WTC11 (cell line): Measurements from ENCODE around the gene SLC46A2. TPM values are rescaled to one million over a fixed set of nuclear protein-coding genes. Genes with fewer than 3 reads are reported as not detected.

Experiments
- ATAC-seq: fragments of 200-7000 bp; cut with Tn5 transposase; 2 replicates; pipeline ENCODE4 v1.10.0; 2021; ENCODE audit warnings: mild to moderate bottlenecking, moderate library complexity
- CTCF ChIA-PET: fragments of 300-600 bp; sonication (Branson Sonifier 250); formaldehyde crosslinking; loops from one replicate; lab custom pipeline; 2021; ENCODE audit warnings: antibody characterized with exemption; lab: Charles Lee
- POLR2A ChIA-PET: fragments of 350-600 bp; sonication (Branson Sonifier 250); formaldehyde crosslinking; loops from one replicate; lab custom pipeline; 2021; ENCODE audit warnings: antibody characterized with exemption; lab: Charles Lee
- DNase-seq: peaks from one replicate; pipeline ENCODE4 v3.0.0; 2021; ENCODE audit warnings: low spot score
- H3K27ac Mint-ChIP-seq: 2 replicates; pipeline ENCODE4 v1.8.0; 2021; ENCODE audit warnings: mixed read lengths
- H3K27me3 Mint-ChIP-seq: 2 replicates; pipeline ENCODE4 v1.8.0; 2021; ENCODE audit warnings: low read depth, mild to moderate bottlenecking, moderate library complexity, mixed read lengths
- H3K36me3 Mint-ChIP-seq: 2 replicates; pipeline ENCODE4 v1.8.0; 2021; ENCODE audit warnings: mixed read lengths
- H3K4me1 Mint-ChIP-seq: 2 replicates; pipeline ENCODE4 v1.8.0; 2022; ENCODE audit warnings: mixed read lengths
- H3K4me3 Mint-ChIP-seq: 2 replicates; pipeline ENCODE4 v1.8.0; 2021; ENCODE audit warnings: mild to moderate bottlenecking, moderate library complexity, mixed read lengths
- H3K9me3 Mint-ChIP-seq: 2 replicates; pipeline ENCODE4 v1.8.0; 2021; ENCODE audit warnings: mixed read lengths
- ATF1 ChIP-seq: sonication (generic); formaldehyde crosslinking; IDR thresholded peaks from 2 replicates; pipeline ENCODE4 v1.8.1; 2023; ENCODE audit warnings: mild to moderate bottlenecking, moderate library complexity, missing genetic modification reagents
- CREB1 ChIP-seq: sonication (generic); formaldehyde crosslinking; IDR thresholded peaks from 2 replicates; pipeline ENCODE4 v1.8.0; 2023; ENCODE audit warnings: mild to moderate bottlenecking, missing genetic modification reagents
- ELF4 ChIP-seq: sonication (generic); formaldehyde crosslinking; IDR thresholded peaks from 2 replicates; pipeline ENCODE4 v1.8.1; 2022; ENCODE audit warnings: low read depth, mild to moderate bottlenecking, moderate library complexity, missing genetic modification reagents
- ERG ChIP-seq: fragments of 250-450 bp; sonication (Bioruptor Pico); IDR thresholded peaks from 2 replicates; pipeline ENCODE4 v1.8.0; 2021; ENCODE audit warnings: mild to moderate bottlenecking
- JUN ChIP-seq: sonication (generic); formaldehyde crosslinking; IDR thresholded peaks from 2 replicates; pipeline ENCODE4 v1.8.0; 2023; ENCODE audit warnings: mild to moderate bottlenecking, missing genetic modification reagents
- KAT7 ChIP-seq: sonication (generic); formaldehyde crosslinking; IDR thresholded peaks from 2 replicates; pipeline ENCODE4 v1.8.1; 2023; ENCODE audit warnings: missing genetic modification reagents, mild to moderate bottlenecking, borderline replicate concordance
- MXD4 ChIP-seq: fragments of 250-450 bp; sonication (Bioruptor Pico); IDR thresholded peaks from 2 replicates; pipeline ENCODE4 v1.8.0; 2021; ENCODE audit warnings: mild to moderate bottlenecking, moderate library complexity, borderline replicate concordance
- NR1H2 ChIP-seq: sonication (generic); formaldehyde crosslinking; IDR thresholded peaks from 2 replicates; pipeline ENCODE4 v1.9.0; 2021; ENCODE audit warnings: mild to moderate bottlenecking, moderate library complexity, missing genetic modification reagents
- PRDM15 ChIP-seq: sonication (generic); formaldehyde crosslinking; IDR thresholded peaks from 2 replicates; pipeline ENCODE4 v1.8.0; 2022; ENCODE audit warnings: missing genetic modification reagents
- RELA ChIP-seq: sonication (generic); formaldehyde crosslinking; IDR thresholded peaks from 2 replicates; pipeline ENCODE4 v1.8.1; 2022; ENCODE audit warnings: missing genetic modification reagents, mild to moderate bottlenecking, borderline replicate concordance
- SMAD4 ChIP-seq: sonication (generic); formaldehyde crosslinking; IDR thresholded peaks from 2 replicates; pipeline ENCODE4 v1.8.0; 2022; ENCODE audit warnings: mild to moderate bottlenecking, missing genetic modification reagents
- SP1 ChIP-seq: sonication (generic); formaldehyde crosslinking; conservative IDR thresholded peaks from 2 replicates; pipeline ENCODE4 v1.8.1; 2022; ENCODE audit warnings: missing genetic modification reagents
- TEAD4 ChIP-seq: sonication (generic); formaldehyde crosslinking; IDR thresholded peaks from 2 replicates; pipeline ENCODE4 v1.8.0; 2022; ENCODE audit warnings: mild to moderate bottlenecking, missing genetic modification reagents
- ZBTB43 ChIP-seq: sonication (generic); formaldehyde crosslinking; IDR thresholded peaks from 2 replicates; pipeline ENCODE4 v1.8.1; 2023; ENCODE audit warnings: mild to moderate bottlenecking, missing genetic modification reagents
- ZNF396 ChIP-seq: fragments of 250-450 bp; sonication (Bioruptor Pico); IDR thresholded peaks from 2 replicates; pipeline ENCODE4 v1.8.0; 2021; ENCODE audit warnings: mild to moderate bottlenecking, moderate library complexity, borderline replicate concordance
- ZNF425 ChIP-seq: fragments of 250-450 bp; sonication (Bioruptor Pico); conservative IDR thresholded peaks from 2 replicates; pipeline ENCODE4 v1.9.0; 2021; ENCODE audit warnings: mild to moderate bottlenecking
- total RNA-seq: library from RNA; stranded (reverse); gene quantifications from 3 replicates; pipeline ENCODE4 v1.2.3, GENCODE V29; 2021
- TF ChIP-seq, protein P1 (sequence below): fragments of 250-450 bp; sonication (Bioruptor Pico); IDR thresholded peaks from 2 replicates; pipeline ENCODE4 v1.9.0; 2021; ENCODE audit warnings: mild to moderate bottlenecking, borderline replicate concordance
- TF ChIP-seq, protein P2 (sequence below): sonication (generic); formaldehyde crosslinking; IDR thresholded peaks from 2 replicates; pipeline ENCODE4 v1.8.1; 2022; ENCODE audit warnings: mild to moderate bottlenecking, missing genetic modification reagents, moderate library complexity, borderline replicate concordance
- TF ChIP-seq, protein P3 (sequence below): sonication (generic); formaldehyde crosslinking; IDR thresholded peaks from 2 replicates; pipeline ENCODE4 v1.8.1; 2022; ENCODE audit warnings: low read depth, mild to moderate bottlenecking, moderate library complexity, missing genetic modification reagents, borderline replicate concordance

The SLC46A2 gene
- total RNA-seq, 1 experiment from 2014 or later: not detected

- POLR2A ChIA-PET: no interaction called here
- CTCF ChIA-PET: no interaction called here
- TF ChIP-seq, protein P1, sequence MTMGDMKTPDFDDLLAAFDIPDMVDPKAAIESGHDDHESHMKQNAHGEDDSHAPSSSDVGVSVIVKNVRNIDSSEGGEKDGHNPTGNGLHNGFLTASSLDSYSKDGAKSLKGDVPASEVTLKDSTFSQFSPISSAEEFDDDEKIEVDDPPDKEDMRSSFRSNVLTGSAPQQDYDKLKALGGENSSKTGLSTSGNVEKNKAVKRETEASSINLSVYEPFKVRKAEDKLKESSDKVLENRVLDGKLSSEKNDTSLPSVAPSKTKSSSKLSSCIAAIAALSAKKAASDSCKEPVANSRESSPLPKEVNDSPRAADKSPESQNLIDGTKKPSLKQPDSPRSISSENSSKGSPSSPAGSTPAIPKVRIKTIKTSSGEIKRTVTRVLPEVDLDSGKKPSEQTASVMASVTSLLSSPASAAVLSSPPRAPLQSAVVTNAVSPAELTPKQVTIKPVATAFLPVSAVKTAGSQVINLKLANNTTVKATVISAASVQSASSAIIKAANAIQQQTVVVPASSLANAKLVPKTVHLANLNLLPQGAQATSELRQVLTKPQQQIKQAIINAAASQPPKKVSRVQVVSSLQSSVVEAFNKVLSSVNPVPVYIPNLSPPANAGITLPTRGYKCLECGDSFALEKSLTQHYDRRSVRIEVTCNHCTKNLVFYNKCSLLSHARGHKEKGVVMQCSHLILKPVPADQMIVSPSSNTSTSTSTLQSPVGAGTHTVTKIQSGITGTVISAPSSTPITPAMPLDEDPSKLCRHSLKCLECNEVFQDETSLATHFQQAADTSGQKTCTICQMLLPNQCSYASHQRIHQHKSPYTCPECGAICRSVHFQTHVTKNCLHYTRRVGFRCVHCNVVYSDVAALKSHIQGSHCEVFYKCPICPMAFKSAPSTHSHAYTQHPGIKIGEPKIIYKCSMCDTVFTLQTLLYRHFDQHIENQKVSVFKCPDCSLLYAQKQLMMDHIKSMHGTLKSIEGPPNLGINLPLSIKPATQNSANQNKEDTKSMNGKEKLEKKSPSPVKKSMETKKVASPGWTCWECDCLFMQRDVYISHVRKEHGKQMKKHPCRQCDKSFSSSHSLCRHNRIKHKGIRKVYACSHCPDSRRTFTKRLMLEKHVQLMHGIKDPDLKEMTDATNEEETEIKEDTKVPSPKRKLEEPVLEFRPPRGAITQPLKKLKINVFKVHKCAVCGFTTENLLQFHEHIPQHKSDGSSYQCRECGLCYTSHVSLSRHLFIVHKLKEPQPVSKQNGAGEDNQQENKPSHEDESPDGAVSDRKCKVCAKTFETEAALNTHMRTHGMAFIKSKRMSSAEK (CRISPR knock-in tag): no peak
- DNase-seq (no peak), ATAC-seq (no peak)
- no peak overlapping the region for H3K4me3 Mint-ChIP-seq
- peaks cover 17% of the 10 kb centered on the region for H3K27me3 Mint-ChIP-seq
- peaks cover 6% of the 10 kb centered on the region for H3K9me3 Mint-ChIP-seq
- H3K27ac Mint-ChIP-seq: no peak overlapping the region
- H3K4me1 Mint-ChIP-seq: no peaks in the 10 kb centered on the region; the same call in 1 of the 2 replicates
- no peaks in the 10 kb centered on the region for H3K36me3 Mint-ChIP-seq
Measured at GRCh38 chr9:112900488-112900887, 9.8 kb upstream of the SLC46A2 start.

DNA sequence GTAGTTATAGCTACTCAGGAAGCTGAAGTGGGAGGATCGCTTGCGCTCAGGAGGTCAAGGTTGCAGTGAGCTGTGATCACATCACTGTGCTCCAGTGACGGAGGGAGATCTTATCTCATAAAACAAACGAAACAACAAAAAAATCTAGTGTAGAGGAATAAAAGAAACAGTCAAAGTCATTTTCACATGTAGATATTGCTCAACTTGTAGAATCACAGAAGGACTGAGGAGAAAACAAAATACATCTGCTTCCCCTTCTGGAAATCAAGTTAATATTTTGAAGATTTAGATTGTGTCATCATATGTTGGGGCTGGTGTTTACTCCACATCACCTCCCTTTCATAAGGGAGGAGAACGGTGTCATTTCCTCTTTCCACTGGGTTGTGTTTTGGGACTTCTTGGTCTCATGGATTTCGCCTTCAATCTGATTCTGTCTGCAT, 8.2 kb upstream of the SLC46A2 start:
- Mint-ChIP-seq H3K4me1 (no peaks in the 10 kb centered on the region; the same call in 1 of the 2 replicates), H3K9me3 (peaks cover 6% of the 10 kb centered on the region), H3K36me3 (no peaks in the 10 kb centered on the region), H3K27me3 (peaks cover 7% of the 10 kb centered on the region), H3K4me3 (no peak overlapping the region), H3K27ac (no peak overlapping the region)
- ATAC-seq (no peak), DNase-seq (no peak)
- CTCF ChIA-PET: interaction anchor here (2.6 kb wide), 1 partner anchor 12 kb away, joined by 12 read pairs; no protein-coding TSS in a partner anchor
- POLR2A ChIA-PET: no interaction called here
- TF ChIP-seq SMAD4 (CRISPR knock-in tag): no peak
- no peak for TF ChIP-seq JUN (CRISPR knock-in tag)
- TF ChIP-seq ATF1: no peak
- TF ChIP-seq ERG: no peak
- TF ChIP-seq, protein P2, sequence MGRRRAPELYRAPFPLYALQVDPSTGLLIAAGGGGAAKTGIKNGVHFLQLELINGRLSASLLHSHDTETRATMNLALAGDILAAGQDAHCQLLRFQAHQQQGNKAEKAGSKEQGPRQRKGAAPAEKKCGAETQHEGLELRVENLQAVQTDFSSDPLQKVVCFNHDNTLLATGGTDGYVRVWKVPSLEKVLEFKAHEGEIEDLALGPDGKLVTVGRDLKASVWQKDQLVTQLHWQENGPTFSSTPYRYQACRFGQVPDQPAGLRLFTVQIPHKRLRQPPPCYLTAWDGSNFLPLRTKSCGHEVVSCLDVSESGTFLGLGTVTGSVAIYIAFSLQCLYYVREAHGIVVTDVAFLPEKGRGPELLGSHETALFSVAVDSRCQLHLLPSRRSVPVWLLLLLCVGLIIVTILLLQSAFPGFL (CRISPR knock-in tag): no peak
- TF ChIP-seq KAT7 (CRISPR knock-in tag): no peak
- no peak for TF ChIP-seq TEAD4 (CRISPR knock-in tag)
- TF ChIP-seq ZBTB43: no peak
- no peak for TF ChIP-seq ELF4 (CRISPR knock-in tag)
- no peak for TF ChIP-seq CREB1 (CRISPR knock-in tag)
- TF ChIP-seq NR1H2: no peak
- TF ChIP-seq SP1 (CRISPR knock-in tag): no peak
- no peak for TF ChIP-seq ZNF396 (CRISPR knock-in tag)
- no peak for TF ChIP-seq RELA
- TF ChIP-seq ZNF425: no peak
- no peak for TF ChIP-seq PRDM15 (CRISPR knock-in tag)
- no peak for TF ChIP-seq MXD4 (CRISPR knock-in tag)
- TF ChIP-seq, protein P3, sequence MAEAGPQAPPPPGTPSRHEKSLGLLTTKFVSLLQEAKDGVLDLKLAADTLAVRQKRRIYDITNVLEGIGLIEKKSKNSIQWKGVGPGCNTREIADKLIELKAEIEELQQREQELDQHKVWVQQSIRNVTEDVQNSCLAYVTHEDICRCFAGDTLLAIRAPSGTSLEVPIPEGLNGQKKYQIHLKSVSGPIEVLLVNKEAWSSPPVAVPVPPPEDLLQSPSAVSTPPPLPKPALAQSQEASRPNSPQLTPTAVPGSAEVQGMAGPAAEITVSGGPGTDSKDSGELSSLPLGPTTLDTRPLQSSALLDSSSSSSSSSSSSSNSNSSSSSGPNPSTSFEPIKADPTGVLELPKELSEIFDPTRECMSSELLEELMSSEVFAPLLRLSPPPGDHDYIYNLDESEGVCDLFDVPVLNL (CRISPR knock-in tag): no peak
